Keratinocyte (primary cell): ENCODE data around the gene ROR2. TPM values are rescaled to one million over a fixed set of nuclear protein-coding genes. Genes with fewer than 3 reads are reported as not detected.

Source experiments
- DNase-seq: peaks from one replicate; pipeline ENCODE4 v3.0.0-alpha.2; 2011; ENCODE audit warnings: low read depth, missing footprints, low spot score
- FAIRE-seq: peaks from 2 replicates; lab custom pipeline; 2011; peaks lifted over from hg19 to GRCh38; lab: Jason Lieb, UNC
- H2AFZ ChIP-seq: 2 replicates; pipeline ENCODE4 v1.6.0; 2012; ENCODE audit warnings: low read length, control low read depth, inconsistent platforms; ENCODE audit not compliant: control insufficient read depth
- H3K27ac ChIP-seq: 2 replicates; pipeline ENCODE4 v1.5.1; 2011; ENCODE audit warnings: low read length; ENCODE audit not compliant: control insufficient read depth, insufficient read depth
- H3K27me3 ChIP-seq: 3 replicates; pipeline ENCODE4 v1.6.0; 2011; ENCODE audit warnings: low read length; ENCODE audit not compliant: control insufficient read depth, insufficient read depth; ENCODE audit errors: extremely low read depth
- H3K36me3 ChIP-seq, 2 experiments: 2 replicates in 1 of 2; 3 replicates in 1 of 2; pipeline ENCODE4 v1.5.1; 2011; ENCODE audit warnings: low read length in 2 of 2, mild to moderate bottlenecking in 1 of 2; ENCODE audit not compliant: control insufficient read depth in 2 of 2, insufficient read depth in 2 of 2; ENCODE audit errors: extremely low read depth in 1 of 2
- H3K4me1 ChIP-seq: 3 replicates; pipeline ENCODE4 v1.5.1; 2011; ENCODE audit warnings: low read length; ENCODE audit not compliant: control insufficient read depth, insufficient read depth; ENCODE audit errors: extremely low read depth
- H3K4me2 ChIP-seq: 3 replicates; pipeline ENCODE4 v1.6.0; 2011; ENCODE audit warnings: low read depth, low read length; ENCODE audit not compliant: control insufficient read depth, insufficient read depth; ENCODE audit errors: extremely low read depth
- H3K4me3 ChIP-seq, 3 experiments: fragments of 200-600 bp in 1 of 3; sonication (generic) in 1 of 3; 2 replicates in 2 of 3; 3 replicates in 1 of 3; pipeline ENCODE4 v1.5.1; 2011 to 2016; ENCODE audit warnings: low read length in 3 of 3, mild to moderate bottlenecking in 3 of 3, control low read depth in 2 of 3, inconsistent platforms in 1 of 3, low read depth in 1 of 3, mixed read lengths in 1 of 3, mixed run types in 1 of 3, moderate library complexity in 1 of 3; ENCODE audit not compliant: control insufficient read depth in 2 of 3, insufficient read depth in 2 of 3; ENCODE audit errors: extremely low read depth in 1 of 3
- H3K79me2 ChIP-seq: 2 replicates; pipeline ENCODE4 v1.6.0; 2012; ENCODE audit warnings: low read length; ENCODE audit not compliant: control insufficient read depth, insufficient read depth
- H3K9ac ChIP-seq: 3 replicates; pipeline ENCODE4 v1.6.0; 2011; ENCODE audit warnings: low read length; ENCODE audit not compliant: control insufficient read depth, insufficient read depth; ENCODE audit errors: extremely low read depth
- H3K9me1 ChIP-seq: 3 replicates; pipeline ENCODE4 v1.6.0; 2011; ENCODE audit warnings: low read length; ENCODE audit not compliant: control insufficient read depth, insufficient read depth; ENCODE audit errors: extremely low read depth
- H3K9me3 ChIP-seq: 2 replicates; pipeline ENCODE4 v1.5.1; 2012; ENCODE audit warnings: low read depth, low read length; ENCODE audit not compliant: control insufficient read depth
- H4K20me1 ChIP-seq: 3 replicates; pipeline ENCODE4 v1.6.0; 2011; ENCODE audit warnings: low read length; ENCODE audit not compliant: control insufficient read depth, insufficient read depth; ENCODE audit errors: extremely low read depth
- EZH2 ChIP-seq: IDR thresholded peaks from one replicate; pipeline ENCODE4 v1.6.1; 2012; ENCODE audit warnings: inconsistent platforms, mild to moderate bottlenecking, low read length, moderate library complexity
- dilution Hi-C: fragments of 300-500 bp; cut with MboI; formaldehyde crosslinking; loops from one replicate; pipeline ENCODE4 v1.7.0; 2020; ENCODE audit warnings: low sequenced_read_pairs; ENCODE audit not compliant: extremely low pct_ligation_motif_present
- polyA plus RNA-seq, 5 experiments: library from polyadenylated mRNA; depleted of rRNA in 3 of 5; stranded (reverse) in 3 of 5; stranded (forward) in 1 of 5; unstranded in 1 of 5; fragments of >200 nt; gene quantifications; 1 replicate in 1 of 5; 2 replicates in 3 of 5; 3 replicates in 1 of 5; pipeline versions ENCODE4 v1.2.1 to v1.2.3, GENCODE V29; 2011 to 2012; ENCODE audit warnings: missing spikeins in 2 of 5, low read depth in 1 of 5, low replicate concordance in 1 of 5
- TF ChIP-seq, protein P1 (sequence below), 3 experiments: IDR thresholded peaks in 1 of 3; conservative IDR thresholded peaks in 1 of 3; optimal IDR thresholded peaks in 1 of 3; 2 replicates in 2 of 3; 3 replicates in 1 of 3; pipeline versions ENCODE3 to v1.5.1; 2011; ENCODE audit warnings: low read length in 3 of 3, mild to moderate bottlenecking in 3 of 3, moderate library complexity in 2 of 3, control low read depth in 1 of 3, inconsistent platforms in 1 of 3; ENCODE audit not compliant: insufficient read depth in 2 of 3; ENCODE audit errors: extremely low read depth in 1 of 3

ROR2 gene
- polyA plus RNA-seq, 1 donor (not counting 4 experiments of a cell fraction or from before 2014, with no cell fraction given): 0.22 TPM

GRCh38 chr9:91753711-91754110 lies 196.3 kb downstream of the ROR2 start:
- Histone ChIP-seq H3K36me3 (no peaks in the 10 kb centered on the region), H3K27ac (no peak overlapping the region), H4K20me1 (no peaks in the 10 kb centered on the region), H3K9ac (no peak overlapping the region), H3K9me1 (no peaks in the 10 kb centered on the region), H3K4me1 (no peaks in the 10 kb centered on the region), H3K4me2 (no peak overlapping the region), H3K9me3 (no peaks in the 10 kb centered on the region), H2AFZ (no peak overlapping the region), H3K4me3 (no peak overlapping the region), H3K27me3 (no peaks in the 10 kb centered on the region), H3K79me2 (no peaks in the 10 kb centered on the region)
- DNase-seq: no peak
- TF ChIP-seq, protein P1, sequence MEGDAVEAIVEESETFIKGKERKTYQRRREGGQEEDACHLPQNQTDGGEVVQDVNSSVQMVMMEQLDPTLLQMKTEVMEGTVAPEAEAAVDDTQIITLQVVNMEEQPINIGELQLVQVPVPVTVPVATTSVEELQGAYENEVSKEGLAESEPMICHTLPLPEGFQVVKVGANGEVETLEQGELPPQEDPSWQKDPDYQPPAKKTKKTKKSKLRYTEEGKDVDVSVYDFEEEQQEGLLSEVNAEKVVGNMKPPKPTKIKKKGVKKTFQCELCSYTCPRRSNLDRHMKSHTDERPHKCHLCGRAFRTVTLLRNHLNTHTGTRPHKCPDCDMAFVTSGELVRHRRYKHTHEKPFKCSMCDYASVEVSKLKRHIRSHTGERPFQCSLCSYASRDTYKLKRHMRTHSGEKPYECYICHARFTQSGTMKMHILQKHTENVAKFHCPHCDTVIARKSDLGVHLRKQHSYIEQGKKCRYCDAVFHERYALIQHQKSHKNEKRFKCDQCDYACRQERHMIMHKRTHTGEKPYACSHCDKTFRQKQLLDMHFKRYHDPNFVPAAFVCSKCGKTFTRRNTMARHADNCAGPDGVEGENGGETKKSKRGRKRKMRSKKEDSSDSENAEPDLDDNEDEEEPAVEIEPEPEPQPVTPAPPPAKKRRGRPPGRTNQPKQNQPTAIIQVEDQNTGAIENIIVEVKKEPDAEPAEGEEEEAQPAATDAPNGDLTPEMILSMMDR (optimal IDR thresholded peaks at IDR 0.05 in 1 of 3, IDR thresholded peaks at IDR 0.05 in 1 of 3, conservative IDR thresholded peaks at IDR 0.05 in 1 of 3; ENCODE audit: extremely low read depth in 1 of 3, insufficient read depth in 2 of 3, low read length in 3 of 3): no peak
- TF ChIP-seq EZH2: no peak
- dilution Hi-C loops: no loop called here
- FAIRE-seq: no peak

DNA sequence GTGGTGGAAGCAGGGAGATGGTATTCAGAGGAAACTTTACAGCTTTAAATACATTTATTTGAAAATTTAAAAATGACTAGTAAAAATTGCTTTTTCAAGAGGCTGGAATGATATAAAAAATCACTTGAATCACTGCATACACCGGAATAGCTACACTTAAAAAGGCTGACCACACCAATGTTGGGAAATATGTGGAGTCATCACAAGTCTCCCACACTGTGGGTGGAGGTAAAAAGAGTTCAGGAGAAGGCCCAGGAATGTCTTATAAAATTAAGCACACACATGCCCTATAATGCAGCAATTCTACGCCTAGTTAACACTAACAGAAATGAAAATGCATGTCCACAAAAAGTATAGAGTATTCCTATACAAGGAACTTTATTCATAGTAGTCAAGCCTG lies 198.1 kb downstream of the ROR2 start:
- Histone ChIP-seq H3K27ac (no peak overlapping the region), H3K4me3 (no peak overlapping the region), H3K9me3 (no peaks in the 10 kb centered on the region), H2AFZ (no peak overlapping the region), H3K9ac (no peak overlapping the region), H3K9me1 (no peaks in the 10 kb centered on the region), H3K4me2 (no peak overlapping the region), H3K36me3 (no peaks in the 10 kb centered on the region), H3K79me2 (no peaks in the 10 kb centered on the region), H4K20me1 (no peaks in the 10 kb centered on the region), H3K4me1 (no peaks in the 10 kb centered on the region), H3K27me3 (no peaks in the 10 kb centered on the region)
- FAIRE-seq: no peak
- DNase-seq: no peak
- TF ChIP-seq, protein P1 (optimal IDR thresholded peaks at IDR 0.05 in 1 of 3, IDR thresholded peaks at IDR 0.05 in 1 of 3, conservative IDR thresholded peaks at IDR 0.05 in 1 of 3; ENCODE audit: extremely low read depth in 1 of 3, insufficient read depth in 2 of 3, low read length in 3 of 3): no peak
- TF ChIP-seq EZH2: no peak
- dilution Hi-C loops: no loop called here
